ENCODE results near the gene DDX27.
A peak's percentile ranks its signal among the peaks of the same experiment; 100 is the strongest.
"Not testable (repeated sequence)": the region's sequence is repeated elsewhere in the genome, so short reads cannot be mapped to it uniquely, and the experiment has no call there.

DDX27 gene

DNA sequence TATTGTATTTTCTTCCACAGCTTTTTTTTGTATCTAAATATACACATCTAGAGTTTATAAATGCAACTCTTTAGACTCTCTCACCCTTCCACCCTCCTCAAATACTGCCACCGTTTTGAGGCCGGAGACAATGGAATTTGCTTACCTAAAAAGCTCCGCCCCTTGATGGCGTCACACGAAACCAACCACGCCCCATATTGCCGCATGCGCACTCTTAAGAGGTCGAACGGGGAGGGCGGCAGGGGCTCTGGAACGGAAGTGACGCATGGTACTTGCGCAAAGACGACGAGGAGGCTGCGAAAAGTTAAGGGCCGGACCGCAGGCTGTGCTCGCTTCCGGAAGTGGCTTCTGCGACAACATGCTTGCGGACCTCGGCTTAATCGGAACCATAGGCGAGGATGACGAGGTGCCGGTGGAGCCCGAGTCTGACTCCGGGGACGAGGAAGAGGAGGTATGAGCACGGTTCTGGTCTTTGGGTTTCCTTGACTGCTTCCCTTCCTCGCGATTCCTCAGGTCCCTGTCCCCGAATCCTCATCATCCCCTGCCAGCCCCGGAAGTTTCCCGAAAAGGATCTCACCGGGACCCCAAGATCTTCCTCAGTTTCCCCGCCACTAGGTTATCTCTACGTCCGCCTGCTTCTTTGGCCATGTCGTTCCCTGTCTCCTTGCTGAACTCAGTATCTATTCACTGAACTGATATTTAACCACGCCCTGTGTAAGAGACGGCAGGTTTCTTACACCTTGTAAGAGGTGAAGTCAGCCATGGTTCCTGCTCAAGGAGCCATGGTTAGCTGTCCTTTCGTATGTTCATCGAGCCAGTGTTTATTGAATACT is at the start of gene DDX27:
TSS of gene DDX27 (plus strand) at position 326 of the 833 bp plus-strand sequence. CDS start at position 359, 33 bp downstream.
- peak; percentile 91 to 97 for DNase-seq

DNA sequence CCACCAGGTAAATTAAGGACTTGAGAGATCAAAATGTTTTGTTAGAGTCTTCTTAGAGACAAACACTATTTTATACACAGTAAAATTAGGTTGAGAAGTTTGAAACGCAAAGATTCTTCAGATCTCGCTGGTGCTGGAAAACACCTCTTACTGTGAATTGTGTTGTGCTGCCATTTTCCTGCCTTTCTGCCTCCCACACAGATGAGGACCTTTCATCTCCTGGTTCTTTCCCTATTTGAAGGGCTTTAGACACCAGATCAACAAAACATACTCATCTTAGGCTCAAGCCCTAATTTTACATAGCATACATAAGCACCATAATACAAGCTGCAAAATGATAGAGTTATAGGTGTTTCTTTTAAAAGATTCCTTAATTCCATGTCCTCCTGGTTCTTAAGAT is 49.7 kb upstream of the DDX27 start:
- no peak for DNase-seq

GRCh38 chr20:49170714-49171113 is 48.5 kb upstream of the DDX27 start:
- DNase-seq: no peak

GRCh38 chr20:49171909-49172308 is 47.3 kb upstream of the DDX27 start:
- no peak for DNase-seq

DNA sequence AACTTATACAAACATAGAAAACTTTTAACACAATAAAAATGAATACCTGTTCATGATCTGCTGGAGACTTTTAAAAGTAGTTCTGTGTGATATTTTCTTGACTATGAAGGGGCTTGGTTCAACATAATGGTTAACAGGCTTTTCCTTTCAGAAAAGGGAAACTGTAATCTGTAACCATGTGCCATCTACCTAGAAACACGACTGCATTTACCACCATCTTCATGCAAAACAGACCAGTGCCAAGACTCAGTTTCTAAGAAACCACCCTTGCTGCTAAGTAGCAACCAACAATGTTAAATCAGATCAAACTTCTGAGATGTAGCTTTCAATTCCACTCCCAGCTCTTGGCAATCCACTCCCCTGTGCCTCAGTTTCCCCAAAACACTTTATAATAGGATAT is 46.8 kb upstream of the DDX27 start:
- no peak for DNase-seq

DNA sequence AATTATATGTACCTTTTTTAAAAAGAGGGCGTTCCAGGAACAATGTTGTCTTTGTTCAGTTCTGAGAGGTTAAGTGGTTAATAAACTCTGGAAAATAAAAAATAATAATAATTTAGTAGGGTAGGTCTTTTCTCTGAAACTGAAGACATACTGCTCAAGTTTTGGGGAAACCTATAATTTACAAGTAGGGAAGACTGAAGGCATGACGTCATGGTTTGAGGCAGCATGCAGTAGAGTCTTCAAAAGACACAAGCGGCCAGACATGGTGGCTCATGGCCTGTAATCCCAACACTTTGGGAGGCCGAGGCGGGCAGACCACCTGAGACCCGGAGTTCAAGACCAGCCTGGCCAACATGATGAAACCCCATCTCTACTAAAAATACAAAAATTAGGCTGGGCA is 45.0 kb upstream of the DDX27 start:
- DNase-seq: no peak

DNA sequence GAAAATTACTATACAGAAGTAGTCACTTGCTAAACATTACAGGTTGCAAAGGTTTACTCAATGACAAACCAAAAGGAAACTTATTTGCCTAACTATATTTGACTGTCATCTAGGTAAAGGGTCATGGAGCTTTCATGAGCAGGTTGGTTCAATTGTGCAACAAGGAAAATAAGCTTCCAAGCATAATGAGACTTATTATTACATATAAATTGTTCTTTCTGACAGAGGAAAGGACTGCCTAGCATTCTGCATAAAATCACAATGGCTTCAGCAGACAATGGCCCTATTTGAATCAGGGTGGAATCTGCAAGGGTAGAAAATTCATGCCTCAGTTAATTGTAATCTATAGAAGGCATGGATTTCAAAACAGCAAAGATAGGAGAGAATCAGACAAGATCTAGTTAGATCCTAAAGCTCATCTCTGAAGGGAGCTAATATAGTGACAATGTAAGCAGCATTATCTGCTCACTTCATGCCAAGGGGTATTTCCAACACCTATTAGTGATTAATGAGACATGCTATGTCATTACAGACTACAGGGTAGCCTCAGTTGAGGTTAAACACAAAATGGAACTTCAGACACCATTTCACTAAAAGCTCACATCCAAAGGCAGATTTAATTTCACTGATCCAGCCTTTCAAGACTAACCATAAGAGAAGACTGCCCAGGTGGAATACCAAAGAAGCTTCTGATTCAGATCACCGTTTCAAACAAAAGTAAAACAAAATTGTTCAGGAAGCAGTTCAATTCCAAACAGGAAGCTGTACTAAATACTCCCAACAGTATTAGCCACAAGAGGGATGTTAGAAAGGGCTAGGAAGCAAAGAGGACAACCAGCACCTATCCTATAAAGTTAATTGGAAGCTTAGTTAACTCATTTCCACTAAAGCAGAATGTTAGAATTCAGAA is 39.6 kb upstream of the DDX27 start:
- DNase-seq: no peak

GRCh38 chr20:49181265-49181877 is 37.8 kb upstream of the DDX27 start:
- no peak for DNase-seq

DNA sequence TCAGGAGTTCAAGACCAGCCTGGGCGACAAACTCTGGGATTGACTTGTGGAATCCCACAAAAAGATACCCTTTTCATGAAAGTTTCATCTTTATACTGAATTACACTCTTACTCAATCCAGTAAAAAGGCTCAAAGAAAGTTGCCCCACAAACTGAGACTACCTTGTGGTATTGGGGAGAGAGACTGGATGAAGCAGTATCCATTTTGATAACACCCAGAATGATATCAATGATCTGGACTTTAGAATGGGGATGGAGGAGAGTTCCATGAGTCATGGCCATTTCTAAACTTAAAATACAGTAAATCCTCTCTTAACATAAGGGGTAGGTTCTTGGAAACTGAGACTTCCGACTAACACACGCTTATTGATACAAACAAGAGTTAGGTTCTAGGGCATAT is 35.8 kb upstream of the DDX27 start:
- DNase-seq: no peak

GRCh38 chr20:49184084-49184501 is 35.1 kb upstream of the DDX27 start:
- DNase-seq: not testable (repeated sequence)

- no peak for DNase-seq
Observed at GRCh38 chr20:49184691-49185070, 34.5 kb upstream of the DDX27 start.

GRCh38 chr20:49185071-49185761 is 34.0 kb upstream of the DDX27 start:
- no peak for DNase-seq

DNA sequence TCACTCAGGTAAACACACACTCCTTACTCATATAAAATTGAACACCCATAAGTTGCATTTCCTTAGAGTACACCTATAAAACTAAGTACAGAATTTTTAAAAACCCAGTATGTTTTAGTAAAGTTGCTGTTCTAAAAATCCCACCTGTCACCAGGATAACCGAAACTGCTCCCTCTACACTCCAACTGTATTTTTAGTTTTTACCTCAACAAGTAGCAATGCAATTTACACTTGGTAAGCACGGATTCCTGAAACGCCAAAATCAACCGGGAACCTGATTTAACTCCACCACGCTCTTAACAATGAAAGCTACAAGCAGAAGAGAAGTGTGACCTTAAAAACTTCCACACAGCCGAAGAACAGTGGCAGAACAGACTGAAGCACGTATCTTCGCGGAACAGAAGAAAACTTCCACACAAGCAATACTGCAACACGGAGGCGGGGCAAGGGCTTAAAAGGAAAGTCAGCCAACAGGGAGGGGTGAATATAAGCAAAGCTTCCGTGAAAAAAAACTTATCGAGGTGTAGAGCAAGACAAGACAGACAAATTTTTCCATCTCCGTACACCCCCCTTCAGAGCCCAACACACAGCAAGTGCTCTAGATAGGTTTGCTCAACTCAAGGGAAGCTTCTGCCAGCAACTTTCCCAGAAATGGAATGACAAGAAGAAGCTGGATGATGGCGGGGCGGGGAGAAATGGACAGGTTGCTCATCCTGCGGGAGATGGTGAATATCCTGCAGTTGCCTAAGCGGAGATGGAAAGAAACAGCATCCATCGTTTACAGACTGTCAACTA is 32.5 kb upstream of the DDX27 start:
- DNase-seq: peak in 1 of 2 experiments; percentile 65

DNA sequence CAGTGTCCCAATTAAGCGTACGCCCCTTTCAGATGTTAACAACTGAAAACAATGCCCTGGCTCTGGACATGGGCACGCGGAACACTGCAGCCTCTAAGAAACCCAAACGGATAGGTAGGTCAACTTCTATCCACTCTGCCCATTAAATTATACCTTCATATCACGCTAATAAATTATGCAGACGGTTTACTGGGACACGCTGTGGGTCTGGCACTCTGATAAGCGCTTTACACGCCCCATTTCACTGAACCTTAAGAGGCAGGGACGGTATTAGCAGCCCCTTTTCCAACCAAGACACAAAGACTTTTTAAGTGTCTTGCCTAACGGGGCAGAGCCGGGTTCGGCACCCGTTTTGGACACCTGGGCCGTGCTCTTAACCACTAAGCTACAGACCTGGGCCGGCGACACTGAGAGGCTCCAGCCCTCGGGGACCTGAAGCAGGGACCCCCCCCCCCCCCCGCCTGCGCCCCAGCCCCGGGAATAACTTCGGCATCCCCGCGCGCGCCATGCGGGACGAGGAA is 31.8 kb upstream of the DDX27 start:
- DNase-seq: no peak

- DNase-seq: peak; percentile 78 to 90
Observed at GRCh38 chr20:49187851-49188641, 31.2 kb upstream of the DDX27 start, which contains the start of gene STAU1. Gene STAU1, minus strand, starts transcription at chr20:49188334. Its CDS starts 22,133 bp downstream, at chr20:49166201.

DNA sequence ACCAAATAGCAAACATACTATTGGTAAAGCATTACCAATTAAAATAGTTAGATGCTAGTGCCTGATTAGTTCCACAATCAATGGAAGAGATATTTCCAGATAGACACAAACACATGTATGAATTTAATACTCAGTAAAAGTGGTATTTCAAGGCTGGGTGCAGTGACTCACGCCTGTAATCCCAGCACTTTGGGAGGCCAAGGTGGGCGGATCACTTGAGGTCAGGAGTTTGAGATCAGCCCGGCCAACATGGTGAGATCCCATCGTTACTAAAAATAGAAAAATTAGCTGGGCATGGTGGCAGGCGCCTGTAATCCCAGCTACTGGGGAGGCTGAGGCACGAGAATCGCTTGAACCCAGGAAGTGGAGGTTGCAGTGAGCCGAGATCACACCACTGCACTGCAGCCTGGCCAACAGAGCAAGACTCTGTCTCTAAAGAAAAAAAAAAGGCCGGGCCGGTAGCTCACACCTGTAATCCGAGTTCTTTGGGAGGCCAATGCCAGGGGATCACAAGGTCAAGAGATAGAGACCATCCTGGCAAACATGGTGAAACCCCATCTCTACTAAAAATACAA is 26.2 kb upstream of the DDX27 start:
- DNase-seq: not testable (repeated sequence)

GRCh38 chr20:49199729-49200293 is 19.4 kb upstream of the DDX27 start:
- no peak for DNase-seq

GRCh38 chr20:49203011-49203410 is 16.2 kb upstream of the DDX27 start:
- no peak for DNase-seq

GRCh38 chr20:49203746-49204145 is 15.5 kb upstream of the DDX27 start:
- DNase-seq: no peak

DNA sequence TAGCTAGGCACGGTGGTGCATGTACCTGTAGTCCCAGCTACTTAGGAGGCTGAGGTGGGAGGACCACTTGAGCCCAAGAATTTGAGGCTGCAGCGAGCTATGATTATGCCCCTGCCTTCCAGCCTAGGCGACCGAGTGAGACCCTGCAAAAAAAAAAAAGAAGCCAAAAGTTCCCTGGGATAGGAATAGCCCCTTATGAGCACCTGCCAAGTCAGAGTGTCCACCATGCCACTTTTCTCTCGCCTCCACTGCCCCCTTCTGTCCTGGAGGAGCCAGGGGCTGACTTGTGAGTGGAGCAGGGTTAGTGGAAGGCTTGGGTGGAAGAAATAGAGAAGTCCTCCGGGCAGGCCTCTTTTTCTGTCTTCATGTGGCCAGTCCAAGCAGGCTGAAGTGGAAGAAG is 12.1 kb upstream of the DDX27 start:
- DNase-seq: peak in 1 of 2 experiments; percentile 4
